ENCODE results near the gene ADRB2.

GRCh38 chr5:148776780-148777179, 49.6 kb upstream of the ADRB2 start:
- TF ChIP-seq, protein P1, sequence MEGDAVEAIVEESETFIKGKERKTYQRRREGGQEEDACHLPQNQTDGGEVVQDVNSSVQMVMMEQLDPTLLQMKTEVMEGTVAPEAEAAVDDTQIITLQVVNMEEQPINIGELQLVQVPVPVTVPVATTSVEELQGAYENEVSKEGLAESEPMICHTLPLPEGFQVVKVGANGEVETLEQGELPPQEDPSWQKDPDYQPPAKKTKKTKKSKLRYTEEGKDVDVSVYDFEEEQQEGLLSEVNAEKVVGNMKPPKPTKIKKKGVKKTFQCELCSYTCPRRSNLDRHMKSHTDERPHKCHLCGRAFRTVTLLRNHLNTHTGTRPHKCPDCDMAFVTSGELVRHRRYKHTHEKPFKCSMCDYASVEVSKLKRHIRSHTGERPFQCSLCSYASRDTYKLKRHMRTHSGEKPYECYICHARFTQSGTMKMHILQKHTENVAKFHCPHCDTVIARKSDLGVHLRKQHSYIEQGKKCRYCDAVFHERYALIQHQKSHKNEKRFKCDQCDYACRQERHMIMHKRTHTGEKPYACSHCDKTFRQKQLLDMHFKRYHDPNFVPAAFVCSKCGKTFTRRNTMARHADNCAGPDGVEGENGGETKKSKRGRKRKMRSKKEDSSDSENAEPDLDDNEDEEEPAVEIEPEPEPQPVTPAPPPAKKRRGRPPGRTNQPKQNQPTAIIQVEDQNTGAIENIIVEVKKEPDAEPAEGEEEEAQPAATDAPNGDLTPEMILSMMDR (IDR thresholded peaks at IDR 0.05) = no peak
- TF ChIP-seq POLR2A (IDR thresholded peaks at IDR 0.05) = no peak
- TF ChIP-seq EP300 (IDR thresholded peaks at IDR 0.05) = no peak
